RWPE2 (cell line): ENCODE data around the gene FARS2.

Experiments used
- ATAC-seq: fragments of 200-7000 bp; cut with Tn5 transposase; 3 replicates; pipeline ENCODE4 v1.9.1; 2021; ENCODE audit warnings: low read depth
- DNase-seq: peaks from one replicate; pipeline ENCODE4 v3.0.0-alpha.2; 2020; ENCODE audit warnings: low spot score
- H3K27ac ChIP-seq: fragments of 450-650 bp; 2 replicates; pipeline ENCODE4 v1.5.1; 2017; ENCODE audit warnings: mild to moderate bottlenecking; ENCODE audit not compliant: poor library complexity, severe bottlenecking
- H3K27me3 ChIP-seq: fragments of 250-450 bp; sonication (Bioruptor Pico); 2 replicates; pipeline ENCODE4 v1.5.1; 2021; ENCODE audit warnings: mild to moderate bottlenecking, moderate library complexity; ENCODE audit not compliant: insufficient read depth, poor library complexity, severe bottlenecking
- H3K36me3 ChIP-seq: fragments of 250-450 bp; sonication (Bioruptor Pico); 2 replicates; pipeline ENCODE4 v1.5.1; 2020; ENCODE audit warnings: low read depth, mild to moderate bottlenecking, moderate library complexity
- H3K4me1 ChIP-seq: fragments of 250-450 bp; sonication (Bioruptor Pico); 2 replicates; pipeline ENCODE4 v1.5.1; 2021; ENCODE audit warnings: mild to moderate bottlenecking, moderate library complexity; ENCODE audit not compliant: insufficient read depth, poor library complexity, severe bottlenecking
- H3K4me3 ChIP-seq: fragments of 250-450 bp; sonication (Bioruptor Pico); 2 replicates; pipeline ENCODE4 v1.5.1; 2021; ENCODE audit warnings: mild to moderate bottlenecking, moderate library complexity; ENCODE audit not compliant: severe bottlenecking
- H3K9me3 ChIP-seq: fragments of 250-450 bp; sonication (Bioruptor Pico); 2 replicates; pipeline ENCODE4 v1.5.1; 2021; ENCODE audit warnings: mild to moderate bottlenecking, moderate library complexity; ENCODE audit not compliant: severe bottlenecking
- TF ChIP-seq, protein P1 (sequence below): fragments of 450-650 bp; IDR thresholded peaks from one replicate; pipeline ENCODE4 v1.5.1; 2017; ENCODE audit warnings: mild to moderate bottlenecking, moderate library complexity; ENCODE audit not compliant: poor library complexity, severe bottlenecking

The FARS2 gene

DNA sequence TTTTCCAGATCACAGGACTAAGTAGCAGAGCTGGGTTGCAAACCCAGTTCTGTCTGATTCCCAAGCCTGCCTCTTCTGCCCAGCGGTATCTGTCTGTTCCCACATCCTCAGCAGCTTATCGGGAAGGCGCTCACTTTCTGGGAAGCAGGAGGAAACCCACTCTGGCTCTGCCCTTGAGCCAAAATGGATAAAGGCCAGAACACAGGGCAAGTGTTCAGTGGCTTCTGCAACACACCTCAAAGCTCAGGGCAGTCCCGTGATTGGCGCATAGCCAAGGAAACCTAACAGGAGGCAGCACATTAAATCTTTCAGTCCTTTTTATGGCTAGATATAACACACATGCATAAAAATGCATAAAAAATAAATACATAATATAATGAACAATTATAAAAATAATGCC, 483.2 kb downstream of the FARS2 start:
- Histone ChIP-seq H3K27me3 (no peaks in the 10 kb centered on the region), H3K4me1 (no peaks in the 10 kb centered on the region), H3K9me3 (no peaks in the 10 kb centered on the region), H3K27ac (no peak overlapping the region), H3K36me3 (no peaks in the 10 kb centered on the region), H3K4me3 (no peak overlapping the region)
- ATAC-seq = no peak
- DNase-seq = no peak
- TF ChIP-seq, protein P1, sequence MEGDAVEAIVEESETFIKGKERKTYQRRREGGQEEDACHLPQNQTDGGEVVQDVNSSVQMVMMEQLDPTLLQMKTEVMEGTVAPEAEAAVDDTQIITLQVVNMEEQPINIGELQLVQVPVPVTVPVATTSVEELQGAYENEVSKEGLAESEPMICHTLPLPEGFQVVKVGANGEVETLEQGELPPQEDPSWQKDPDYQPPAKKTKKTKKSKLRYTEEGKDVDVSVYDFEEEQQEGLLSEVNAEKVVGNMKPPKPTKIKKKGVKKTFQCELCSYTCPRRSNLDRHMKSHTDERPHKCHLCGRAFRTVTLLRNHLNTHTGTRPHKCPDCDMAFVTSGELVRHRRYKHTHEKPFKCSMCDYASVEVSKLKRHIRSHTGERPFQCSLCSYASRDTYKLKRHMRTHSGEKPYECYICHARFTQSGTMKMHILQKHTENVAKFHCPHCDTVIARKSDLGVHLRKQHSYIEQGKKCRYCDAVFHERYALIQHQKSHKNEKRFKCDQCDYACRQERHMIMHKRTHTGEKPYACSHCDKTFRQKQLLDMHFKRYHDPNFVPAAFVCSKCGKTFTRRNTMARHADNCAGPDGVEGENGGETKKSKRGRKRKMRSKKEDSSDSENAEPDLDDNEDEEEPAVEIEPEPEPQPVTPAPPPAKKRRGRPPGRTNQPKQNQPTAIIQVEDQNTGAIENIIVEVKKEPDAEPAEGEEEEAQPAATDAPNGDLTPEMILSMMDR = no peak

DNA sequence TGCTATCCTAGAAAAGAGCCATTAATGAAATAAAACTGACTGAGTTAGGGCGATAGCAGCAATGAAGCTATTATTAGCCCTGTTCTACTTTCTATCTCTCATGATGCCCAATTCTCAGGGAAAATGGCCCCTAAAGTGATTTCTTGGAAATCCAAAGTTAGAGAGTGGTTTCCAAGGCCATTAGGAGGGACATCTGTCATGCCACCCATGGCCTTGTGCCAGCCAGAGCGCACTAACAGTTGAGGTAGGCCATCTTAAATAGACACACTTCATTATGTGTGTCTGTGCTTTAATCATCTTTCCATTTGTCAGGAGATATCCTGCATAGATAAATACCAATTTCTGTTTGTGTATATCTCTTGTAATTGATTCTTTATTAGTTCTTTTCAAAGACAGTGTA, 483.8 kb downstream of the FARS2 start:
- H3K4me3 ChIP-seq = no peak overlapping the region
- no peaks in the 10 kb centered on the region for H3K36me3 ChIP-seq
- DNase-seq (no peak), ATAC-seq (no peak)
- H3K9me3 ChIP-seq = no peaks in the 10 kb centered on the region
- H3K27me3 ChIP-seq = no peaks in the 10 kb centered on the region
- no peaks in the 10 kb centered on the region for H3K4me1 ChIP-seq
- TF ChIP-seq, protein P1 = no peak
- no peak overlapping the region for H3K27ac ChIP-seq

DNA sequence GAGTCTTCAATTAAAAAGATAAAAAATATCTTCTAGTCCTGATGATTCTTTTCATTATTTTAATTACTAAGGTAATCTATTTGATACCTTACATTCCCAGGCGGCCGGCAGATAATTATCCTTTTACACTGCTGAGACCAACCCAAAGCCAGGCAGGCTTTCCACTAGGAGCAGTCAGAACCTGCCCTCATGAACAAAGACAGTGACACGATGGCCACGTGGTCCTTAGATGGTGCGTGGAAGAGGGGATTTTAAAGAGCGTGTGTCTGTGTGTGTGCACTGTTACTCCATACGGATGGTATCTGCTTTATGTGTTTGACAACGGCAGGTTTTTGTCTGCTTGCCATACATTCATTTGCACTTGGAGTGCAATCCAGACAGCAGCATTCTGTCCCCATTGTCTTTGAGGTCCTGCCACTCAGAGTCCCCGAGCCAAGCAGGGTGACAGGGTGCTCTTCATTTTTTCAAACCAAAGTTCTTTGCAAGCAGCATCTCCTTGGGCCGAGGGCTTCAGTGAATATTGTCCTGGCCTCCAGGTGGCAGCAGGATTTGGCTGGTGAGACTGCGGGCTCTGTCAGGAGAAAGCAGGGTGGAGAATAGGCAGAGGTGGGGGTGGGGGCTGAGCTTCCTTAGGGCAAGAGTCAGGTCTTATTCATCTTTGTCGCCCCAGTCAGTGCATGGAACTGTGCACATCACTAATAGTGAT, 484.9 kb downstream of the FARS2 start:
- no peaks in the 10 kb centered on the region for H3K36me3 ChIP-seq
- no peak for DNase-seq
- TF ChIP-seq, protein P1 = peak; percentile 7
- H3K4me1 ChIP-seq = no peaks in the 10 kb centered on the region
- H3K27me3 ChIP-seq = no peaks in the 10 kb centered on the region
- no peak overlapping the region for H3K4me3 ChIP-seq
- no peak overlapping the region for H3K27ac ChIP-seq
- H3K9me3 ChIP-seq = no peaks in the 10 kb centered on the region
- ATAC-seq = no peak

DNA sequence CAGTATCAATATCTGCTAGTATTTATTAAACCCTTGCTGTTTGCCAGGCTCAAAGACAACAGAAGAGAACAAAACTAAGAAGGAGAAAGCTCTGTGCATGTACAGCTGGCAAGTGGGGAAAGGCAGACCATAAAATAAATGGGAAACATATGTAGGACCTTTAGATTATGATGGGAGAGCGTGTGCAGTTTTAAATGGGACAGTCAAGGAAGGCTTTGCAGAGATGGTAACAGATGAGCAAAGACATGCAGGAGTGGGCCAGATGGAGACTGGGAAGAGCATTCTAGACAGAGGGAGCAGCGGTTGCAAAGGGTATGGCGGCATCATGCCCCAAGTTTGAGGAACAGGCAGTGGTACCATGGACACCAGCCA, 485.4 kb downstream of the FARS2 start:
- TF ChIP-seq, protein P1 = no peak
- no peaks in the 10 kb centered on the region for H3K27me3 ChIP-seq
- no peaks in the 10 kb centered on the region for H3K36me3 ChIP-seq
- no peak for ATAC-seq
- no peak overlapping the region for H3K4me3 ChIP-seq
- no peaks in the 10 kb centered on the region for H3K9me3 ChIP-seq
- H3K4me1 ChIP-seq = no peaks in the 10 kb centered on the region
- no peak for DNase-seq
- H3K27ac ChIP-seq = no peak overlapping the region

DNA sequence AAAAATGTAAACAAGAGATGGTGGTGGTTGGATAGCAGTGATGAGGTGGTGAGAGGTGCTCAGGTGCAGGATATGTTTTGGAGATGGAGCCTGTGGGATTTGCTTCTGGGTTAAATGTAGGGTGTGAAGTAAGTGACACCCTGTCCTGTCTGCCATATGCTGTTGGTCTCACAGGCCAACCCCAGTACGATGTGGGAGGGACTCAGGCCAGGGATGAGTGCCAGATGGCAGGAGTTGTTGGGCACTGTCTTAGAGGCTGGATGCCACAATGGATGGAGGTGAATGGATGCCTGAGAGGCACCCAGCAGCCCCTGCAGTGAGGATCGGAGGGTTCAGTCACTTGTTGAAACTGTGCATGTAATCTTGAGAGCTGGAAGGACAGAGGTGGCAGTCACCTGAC, 486.1 kb downstream of the FARS2 start:
- Histone ChIP-seq H3K36me3 (no peaks in the 10 kb centered on the region), H3K27me3 (no peaks in the 10 kb centered on the region), H3K27ac (no peak overlapping the region), H3K4me3 (no peak overlapping the region), H3K4me1 (no peaks in the 10 kb centered on the region), H3K9me3 (no peaks in the 10 kb centered on the region)
- DNase-seq = no peak
- TF ChIP-seq, protein P1 = no peak
- ATAC-seq = no peak
